AG09319 (cell line): Measurements from ENCODE around the gene PDLIM7.

Source experiments
- DNase-seq: peaks from one replicate; pipeline ENCODE4 v3.0.0-alpha.2; 2010; ENCODE audit warnings: low read depth; ENCODE audit errors: extremely low read depth
- CTCF ChIP-seq: IDR thresholded peaks from 2 replicates; pipeline ENCODE4 v1.5.1; 2011; ENCODE audit warnings: low read depth, mild to moderate bottlenecking, inconsistent platforms, low read length, moderate library complexity

The PDLIM7 gene

GRCh38 chr5:177529247-177530203, 32.1 kb upstream of the PDLIM7 start:
- no peak for DNase-seq
- no peak for TF ChIP-seq CTCF

GRCh38 chr5:177528631-177529030, 31.2 kb upstream of the PDLIM7 start:
- no peak for TF ChIP-seq CTCF
- DNase-seq: no peak

DNA sequence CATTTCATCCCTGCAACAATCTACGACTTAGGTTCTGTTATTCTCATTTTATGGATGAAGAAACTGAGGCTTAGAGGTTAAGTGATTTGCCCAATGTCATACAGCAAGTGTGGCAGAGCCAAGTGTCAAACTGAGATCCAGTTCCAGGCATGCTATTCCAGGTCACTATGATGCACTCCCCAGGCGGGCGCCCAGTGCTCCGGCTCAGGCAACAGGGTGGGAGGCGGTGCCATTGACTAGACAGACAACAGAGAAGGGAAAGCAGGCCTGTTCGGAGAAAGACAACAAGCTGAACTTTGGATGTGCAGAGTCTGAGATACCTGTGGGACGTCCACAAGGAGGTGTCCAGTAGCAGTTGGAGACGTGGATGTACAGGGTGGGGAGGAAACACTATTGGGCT, 30.2 kb upstream of the PDLIM7 start:
- no peak for TF ChIP-seq CTCF
- DNase-seq: no peak

DNA sequence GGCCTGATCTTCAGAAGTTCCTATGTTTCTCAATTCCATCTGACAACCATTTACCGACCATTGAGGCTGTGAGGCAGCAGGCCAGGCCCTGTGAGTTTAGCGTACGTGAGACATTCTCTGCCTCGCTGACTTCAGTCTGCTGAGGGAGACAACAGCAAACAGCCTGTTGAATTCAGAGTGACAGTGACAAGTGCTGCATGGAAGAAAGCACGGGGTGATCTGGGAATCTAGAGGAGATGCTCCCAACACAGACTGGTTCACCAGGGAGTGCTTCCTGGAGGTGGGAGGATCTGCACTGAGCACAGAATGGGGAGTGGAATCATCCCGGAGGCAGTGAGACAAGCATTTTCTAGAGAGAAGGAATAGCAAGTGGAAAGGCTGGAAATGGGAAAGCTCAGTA, 29.4 kb upstream of the PDLIM7 start:
- no peak for TF ChIP-seq CTCF
- DNase-seq: no peak

GRCh38 chr5:177526191-177526590, 28.8 kb upstream of the PDLIM7 start:
- no peak for DNase-seq
- TF ChIP-seq CTCF: no peak

- TF ChIP-seq CTCF: no peak
Observed at GRCh38 chr5:177524941-177525655, 27.7 kb upstream of the PDLIM7 start.

DNA sequence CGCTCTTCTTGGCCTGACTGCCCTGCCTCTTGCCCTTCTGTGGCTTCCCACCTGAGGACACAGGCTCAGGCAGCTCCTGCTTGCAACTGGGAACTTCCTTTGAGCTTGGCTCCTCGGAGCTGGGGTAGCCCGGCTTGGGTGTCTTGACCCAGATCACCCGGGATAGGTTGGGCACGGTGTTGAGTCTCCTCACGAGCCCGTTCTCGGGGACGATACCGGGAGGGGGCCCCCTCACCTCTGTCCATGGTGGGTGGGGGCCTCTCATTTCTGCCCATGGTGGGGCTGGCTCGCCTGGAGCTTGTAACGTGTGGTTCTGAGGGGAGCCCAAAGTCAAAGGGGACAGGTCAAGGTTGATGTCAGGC, 27.1 kb upstream of the PDLIM7 start:
- no peak for DNase-seq
- no peak for TF ChIP-seq CTCF

More at GRCh38 chr5:177524941-177525655, 27.7 kb upstream of the PDLIM7 start:
- DNase-seq: no peak
